Neural crest cell (in vitro differentiated cells): Measurements from ENCODE around the gene HARS2. TPM values are rescaled to one million over a fixed set of nuclear protein-coding genes. Genes with fewer than 3 reads are reported as not detected.
"Not testable (repeated sequence)": the region's sequence is repeated elsewhere in the genome, so short reads cannot be mapped to it uniquely, and the experiment has no call there.

Source experiments
- DNase-seq: peaks from one replicate; pipeline ENCODE4 v3.0.0; 2021; ENCODE audit warnings: low read depth, mixed read lengths, low spot score
- H3K27ac Mint-ChIP-seq: one replicate; pipeline ENCODE4 v1.8.0; 2021; ENCODE audit warnings: mild to moderate bottlenecking, mixed read lengths; ENCODE audit not compliant: unreplicated experiment
- H3K27me3 Mint-ChIP-seq: 2 replicates; pipeline ENCODE4 v1.8.0; 2021; ENCODE audit warnings: low read depth, mild to moderate bottlenecking, mixed read lengths
- H3K36me3 Mint-ChIP-seq: 2 replicates; pipeline ENCODE4 v1.8.0; 2021; ENCODE audit warnings: low read depth, mild to moderate bottlenecking, mixed read lengths
- H3K4me1 Mint-ChIP-seq: 2 replicates; pipeline ENCODE4 v1.8.0; 2021; ENCODE audit warnings: mixed read lengths
- H3K4me3 Mint-ChIP-seq: one replicate; pipeline ENCODE4 v1.8.0; 2021; ENCODE audit warnings: mild to moderate bottlenecking, mixed read lengths
- H3K9me3 Mint-ChIP-seq: 2 replicates; pipeline ENCODE4 v1.8.0; 2021; ENCODE audit warnings: mixed read lengths
- long read RNA-seq: library from polyadenylated mRNA; unstranded; transcript quantifications from one replicate; pipeline ENCODE4 v2.0.0, GENCODE V29; 2020
- total RNA-seq: library from RNA; stranded (reverse); gene quantifications from 2 replicates; pipeline ENCODE4 v1.2.1, GENCODE V29; 2021
- TF ChIP-seq, protein P1 (sequence below): fragments of 200-600 bp; sonication (generic); conservative IDR thresholded peaks from 2 replicates; pipeline ENCODE4 v1.5.0; 2021; ENCODE audit warnings: antibody characterized with exemption, mild to moderate bottlenecking

Gene HARS2, protein sequence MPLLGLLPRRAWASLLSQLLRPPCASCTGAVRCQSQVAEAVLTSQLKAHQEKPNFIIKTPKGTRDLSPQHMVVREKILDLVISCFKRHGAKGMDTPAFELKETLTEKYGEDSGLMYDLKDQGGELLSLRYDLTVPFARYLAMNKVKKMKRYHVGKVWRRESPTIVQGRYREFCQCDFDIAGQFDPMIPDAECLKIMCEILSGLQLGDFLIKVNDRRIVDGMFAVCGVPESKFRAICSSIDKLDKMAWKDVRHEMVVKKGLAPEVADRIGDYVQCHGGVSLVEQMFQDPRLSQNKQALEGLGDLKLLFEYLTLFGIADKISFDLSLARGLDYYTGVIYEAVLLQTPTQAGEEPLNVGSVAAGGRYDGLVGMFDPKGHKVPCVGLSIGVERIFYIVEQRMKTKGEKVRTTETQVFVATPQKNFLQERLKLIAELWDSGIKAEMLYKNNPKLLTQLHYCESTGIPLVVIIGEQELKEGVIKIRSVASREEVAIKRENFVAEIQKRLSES
- total RNA-seq: 31.8 and 33.2 TPM in 2 replicates
- long read RNA-seq, transcript HARS2-219 (14 exons, 2,292 nt): minor isoform, 11 of 172 reads
- long read RNA-seq, transcript HARS2-201 (13 exons, 2,510 nt): major isoform, 113 of 172 reads
- long read RNA-seq, partial matches to known transcripts: 12 of 172 reads
- long read RNA-seq, other reads (novel, unspliced or antisense): 33 of 172 reads

DNA sequence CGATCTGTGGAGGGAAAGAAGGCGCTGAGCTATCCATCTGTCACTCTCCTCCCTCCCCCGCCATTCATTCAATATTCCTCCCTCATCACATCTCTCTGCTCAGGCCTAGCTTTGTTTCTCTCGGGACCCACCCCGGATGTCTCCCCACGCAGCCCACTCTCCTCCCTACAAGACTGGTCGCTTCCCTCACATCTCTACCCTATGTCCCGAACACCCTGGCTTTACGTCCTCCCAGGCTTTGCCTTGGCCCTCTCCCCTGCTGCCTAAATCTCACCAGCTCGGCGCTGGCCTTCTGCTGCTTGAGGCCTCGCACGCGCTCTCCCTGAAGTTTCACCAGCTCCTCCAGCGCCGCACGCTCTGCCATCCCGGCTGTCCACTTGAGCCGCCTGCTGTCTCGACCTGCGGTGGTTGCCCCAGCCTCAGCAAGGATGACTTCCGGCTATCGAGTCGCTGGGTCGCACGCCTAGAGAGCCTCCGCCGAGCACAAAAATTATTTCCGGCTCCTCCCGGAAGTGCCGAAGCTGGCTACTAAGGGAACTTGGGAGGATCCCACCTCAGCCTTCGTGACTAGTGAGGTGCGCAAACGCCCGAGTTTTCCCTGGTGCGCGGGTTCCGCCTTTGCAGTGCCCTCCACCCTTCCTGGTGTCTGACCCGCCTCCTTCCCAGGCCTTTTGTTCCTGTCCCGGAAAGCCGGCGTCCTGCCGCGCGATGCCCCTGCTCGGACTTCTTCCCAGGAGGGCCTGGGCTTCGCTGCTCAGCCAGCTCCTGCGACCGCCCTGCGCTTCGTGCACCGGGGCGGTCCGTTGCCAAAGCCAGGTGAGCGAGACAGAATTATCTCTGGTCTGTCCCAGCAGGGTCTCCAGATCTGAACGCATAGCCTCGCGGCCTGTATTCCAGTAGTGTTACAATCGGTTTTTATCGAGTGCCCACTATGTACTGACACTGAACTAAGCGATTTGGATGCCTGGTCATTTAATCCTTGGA lies at the start of gene HARS2, which contains the start of gene HARS1:
HARS2 (plus strand) TSS at position 515 of the 984 bp plus-strand sequence; CDS start at position 709, 194 bp downstream.
HARS1 (minus strand) TSS at position 430 of the 984 bp plus-strand sequence; CDS start at position 364, 66 bp downstream.
- Mint-ChIP-seq H3K4me1 (peaks cover 32% of the 10 kb centered on the region), H3K27me3 (no peaks in the 10 kb centered on the region), H3K36me3 (peaks cover 9% of the 10 kb centered on the region), H3K9me3 (no peaks in the 10 kb centered on the region), H3K4me3 (peak within 1 kb of the TSS; percentile 100), H3K27ac (peak within 1 kb of the TSS; percentile 99)
- peak; percentile 75 for DNase-seq
- TF ChIP-seq, protein P1, sequence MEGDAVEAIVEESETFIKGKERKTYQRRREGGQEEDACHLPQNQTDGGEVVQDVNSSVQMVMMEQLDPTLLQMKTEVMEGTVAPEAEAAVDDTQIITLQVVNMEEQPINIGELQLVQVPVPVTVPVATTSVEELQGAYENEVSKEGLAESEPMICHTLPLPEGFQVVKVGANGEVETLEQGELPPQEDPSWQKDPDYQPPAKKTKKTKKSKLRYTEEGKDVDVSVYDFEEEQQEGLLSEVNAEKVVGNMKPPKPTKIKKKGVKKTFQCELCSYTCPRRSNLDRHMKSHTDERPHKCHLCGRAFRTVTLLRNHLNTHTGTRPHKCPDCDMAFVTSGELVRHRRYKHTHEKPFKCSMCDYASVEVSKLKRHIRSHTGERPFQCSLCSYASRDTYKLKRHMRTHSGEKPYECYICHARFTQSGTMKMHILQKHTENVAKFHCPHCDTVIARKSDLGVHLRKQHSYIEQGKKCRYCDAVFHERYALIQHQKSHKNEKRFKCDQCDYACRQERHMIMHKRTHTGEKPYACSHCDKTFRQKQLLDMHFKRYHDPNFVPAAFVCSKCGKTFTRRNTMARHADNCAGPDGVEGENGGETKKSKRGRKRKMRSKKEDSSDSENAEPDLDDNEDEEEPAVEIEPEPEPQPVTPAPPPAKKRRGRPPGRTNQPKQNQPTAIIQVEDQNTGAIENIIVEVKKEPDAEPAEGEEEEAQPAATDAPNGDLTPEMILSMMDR: no peak

DNA sequence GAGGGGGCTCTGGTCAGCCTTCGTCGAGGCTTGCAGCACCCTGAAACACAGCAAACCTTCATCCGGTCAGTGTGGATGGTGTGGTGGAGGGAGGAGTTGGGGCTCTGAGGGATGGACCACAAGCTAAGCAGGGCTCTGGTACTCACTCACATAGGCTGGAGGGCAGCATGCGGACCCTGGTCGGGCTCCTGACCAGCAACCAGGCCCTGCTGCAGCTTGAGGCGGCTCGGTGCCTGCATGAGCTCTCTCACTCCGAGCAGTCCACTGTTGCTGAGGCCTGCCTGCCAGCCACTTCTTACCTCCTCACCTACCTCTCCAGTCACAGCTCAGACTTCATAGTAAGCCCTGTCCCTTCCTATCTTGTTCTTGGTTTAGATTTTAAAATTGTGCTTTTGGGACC lies 49.5 kb upstream of the HARS2 start:
- Mint-ChIP-seq H3K9me3 (peaks cover 4% of the 10 kb centered on the region), H3K4me3 (peak overlapping the region; percentile 87), H3K4me1 (peaks cover 36% of the 10 kb centered on the region), H3K36me3 (peaks cover 6% of the 10 kb centered on the region), H3K27me3 (no peaks in the 10 kb centered on the region), H3K27ac (no peak overlapping the region)
- TF ChIP-seq, protein P1: no peak
- no peak for DNase-seq

DNA sequence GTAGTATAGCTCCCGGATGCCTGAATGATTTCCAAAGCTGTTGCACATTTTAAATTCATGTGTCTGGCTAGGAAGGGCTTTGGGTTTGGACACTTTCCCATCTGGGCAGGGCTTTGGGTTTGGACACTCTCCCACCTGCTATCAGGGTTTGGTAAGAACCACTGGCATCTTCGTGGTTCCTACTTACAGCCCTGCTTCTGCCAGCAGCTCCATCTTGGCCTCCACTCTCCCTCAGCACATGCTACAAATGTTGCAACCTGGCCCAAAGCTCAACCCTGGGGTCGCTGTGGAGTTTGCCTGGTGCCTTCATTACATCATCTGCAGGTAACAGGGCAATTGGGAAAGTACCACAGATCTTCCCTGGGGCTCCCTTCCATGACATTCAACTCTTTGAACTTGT lies 48.5 kb upstream of the HARS2 start:
- peaks cover 43% of the 10 kb centered on the region for H3K4me1 Mint-ChIP-seq
- peak overlapping the region; percentile 75 for H3K4me3 Mint-ChIP-seq
- no peak for DNase-seq
- no peaks in the 10 kb centered on the region for H3K27me3 Mint-ChIP-seq
- H3K36me3 Mint-ChIP-seq: peaks cover 6% of the 10 kb centered on the region
- H3K27ac Mint-ChIP-seq: no peak overlapping the region
- TF ChIP-seq, protein P1: no peak
- peaks cover 4% of the 10 kb centered on the region for H3K9me3 Mint-ChIP-seq

DNA sequence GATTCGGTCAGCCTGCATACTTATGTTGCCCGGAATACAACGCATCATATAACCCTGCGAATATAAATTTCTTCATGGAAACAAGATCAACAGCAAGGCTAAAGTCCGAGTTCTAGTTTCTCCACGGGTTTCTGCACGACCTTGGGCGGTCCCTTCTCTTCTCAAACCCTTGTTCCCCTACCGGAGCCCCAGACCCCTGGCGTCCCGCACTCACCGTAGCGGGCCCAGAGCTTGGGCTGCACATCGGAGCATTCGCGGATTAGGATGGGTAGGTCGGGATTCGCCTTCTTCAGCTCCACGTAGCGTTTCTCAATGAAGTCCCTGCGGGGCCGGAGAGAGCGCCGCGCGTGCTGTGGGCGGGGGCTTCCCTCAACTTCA lies 44.2 kb upstream of the HARS2 start:
- H3K27me3 Mint-ChIP-seq: no peaks in the 10 kb centered on the region
- peaks cover 27% of the 10 kb centered on the region for H3K4me1 Mint-ChIP-seq
- no peak overlapping the region for H3K27ac Mint-ChIP-seq
- DNase-seq: no peak
- H3K36me3 Mint-ChIP-seq: peaks cover 10% of the 10 kb centered on the region
- peak overlapping the region; percentile 92 for H3K4me3 Mint-ChIP-seq
- TF ChIP-seq, protein P1: no peak
- no peaks in the 10 kb centered on the region for H3K9me3 Mint-ChIP-seq

DNA sequence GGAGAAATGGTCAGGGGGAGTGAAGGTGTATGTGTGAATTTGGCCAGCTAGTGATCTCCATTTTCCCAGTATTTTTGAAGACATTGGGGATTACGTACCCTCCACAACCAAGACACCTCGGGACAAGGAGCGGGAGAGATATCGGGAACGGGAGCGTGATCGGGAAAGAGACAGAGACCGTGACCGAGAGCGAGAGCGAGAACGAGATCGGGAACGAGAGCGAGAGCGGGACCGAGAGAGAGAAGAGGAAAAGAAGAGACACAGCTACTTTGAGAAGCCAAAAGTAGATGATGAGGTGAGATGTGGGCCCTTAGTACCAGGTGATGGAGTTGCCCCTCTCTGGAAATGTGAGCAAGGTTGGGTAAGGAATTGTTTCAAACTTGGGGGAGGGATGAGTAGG lies 32.4 kb upstream of the HARS2 start:
- Mint-ChIP-seq H3K4me1 (peaks cover 3% of the 10 kb centered on the region), H3K27ac (no peak overlapping the region), H3K4me3 (no peak overlapping the region), H3K27me3 (no peaks in the 10 kb centered on the region), H3K36me3 (peaks cover 23% of the 10 kb centered on the region), H3K9me3 (no peaks in the 10 kb centered on the region)
- DNase-seq: no peak
- TF ChIP-seq, protein P1: no peak

DNA sequence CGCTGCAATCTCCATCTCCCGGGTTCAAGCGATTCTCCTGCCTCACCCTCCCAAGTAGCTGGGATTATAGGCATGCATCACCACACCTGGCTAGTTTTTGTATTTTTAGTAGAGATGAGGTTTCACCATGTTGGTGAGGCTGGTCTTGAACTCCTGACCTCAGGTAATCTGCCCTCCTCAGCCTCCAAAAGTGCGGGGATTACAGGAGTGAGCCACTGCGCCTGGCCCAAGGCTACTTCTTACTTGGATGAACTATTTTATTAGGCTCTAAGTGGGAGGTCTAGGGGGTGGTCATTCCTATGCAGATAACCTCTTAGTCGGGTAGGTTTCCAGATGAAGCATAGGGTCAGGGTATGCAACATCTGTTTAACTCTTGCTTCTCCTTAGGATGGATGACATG lies 30.9 kb upstream of the HARS2 start:
- H3K9me3 Mint-ChIP-seq, H3K4me3 Mint-ChIP-seq, H3K27me3 Mint-ChIP-seq, H3K27ac Mint-ChIP-seq, DNase-seq: not testable (repeated sequence)
- peaks cover 18% of the 10 kb centered on the region for H3K36me3 Mint-ChIP-seq
- peaks cover 14% of the 10 kb centered on the region for H3K4me1 Mint-ChIP-seq
